GM12874 (cell line): ENCODE measurements around the gene SUZ12.

Experiments used
- CTCF ChIP-seq: IDR thresholded peaks from 2 replicates; pipeline ENCODE4 v1.5.1; 2011; ENCODE audit warnings: low read depth, mild to moderate bottlenecking, control low read depth, low read length, moderate library complexity; ENCODE audit not compliant: insufficient read depth

The SUZ12 gene

GRCh38 chr17:31915456-31916100 lies 21.2 kb upstream of the SUZ12 start:
- TF ChIP-seq CTCF = no peak

- no peak for TF ChIP-seq CTCF
Observed at GRCh38 chr17:31916491-31917064, 20.2 kb upstream of the SUZ12 start.

- no peak for TF ChIP-seq CTCF
Observed at GRCh38 chr17:31917065-31917529, 19.7 kb upstream of the SUZ12 start.

GRCh38 chr17:31918701-31919128 lies 18.1 kb upstream of the SUZ12 start:
- no peak for TF ChIP-seq CTCF

GRCh38 chr17:31919802-31920525 lies 16.8 kb upstream of the SUZ12 start:
- no peak for TF ChIP-seq CTCF

- no peak for TF ChIP-seq CTCF
Observed at GRCh38 chr17:31926100-31926729, 10.6 kb upstream of the SUZ12 start.

- no peak for TF ChIP-seq CTCF
Observed at GRCh38 chr17:31931756-31932155, 5.1 kb upstream of the SUZ12 start.
